SW 1271 (cell line): ENCODE results near the gene SLC52A3.
"Not testable (repeated sequence)": the region's sequence is repeated elsewhere in the genome, so short reads cannot be mapped to it uniquely, and the experiment has no call there.

Experiments
- DNase-seq, 2 experiments: peaks; one replicate each; lab custom pipeline; 2025; lab: John Stamatoyannopoulos, UW

The SLC52A3 gene

DNA sequence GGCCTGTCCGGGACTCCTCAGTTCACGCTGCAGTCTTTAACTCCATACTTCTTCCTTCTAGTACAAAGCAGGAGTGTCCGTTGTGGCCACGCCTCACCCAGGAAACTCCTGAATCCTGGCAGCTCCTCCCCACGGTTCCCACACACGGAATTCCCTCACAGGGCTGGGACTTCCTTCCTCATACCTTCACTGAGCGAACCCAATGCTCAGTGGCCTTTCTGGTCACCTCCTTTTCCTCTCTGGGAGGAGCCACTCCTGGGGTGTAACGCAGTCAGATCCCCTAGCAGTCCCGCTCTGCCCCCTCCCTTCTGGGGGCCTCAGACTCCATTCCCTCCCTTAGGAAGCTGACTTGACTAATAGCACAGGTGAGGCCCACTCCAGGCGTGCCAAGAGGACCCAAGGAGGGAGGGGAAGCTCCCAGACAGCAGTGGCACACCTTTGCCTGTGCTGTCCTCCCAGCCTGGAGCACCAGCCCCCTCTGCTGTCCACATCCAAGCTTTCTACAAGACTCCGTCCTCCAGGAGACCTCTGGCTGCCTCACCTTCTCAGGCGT lies at the start of gene SLC52A3:
TSS of gene SLC52A3 (minus strand) at position 75 of the 553 bp plus-strand sequence. CDS start 2,726 bp downstream, outside the sequence.
- peak in 1 of 2 experiments; percentile 16 for DNase-seq

GRCh38 chr20:815914-816606 lies 47.8 kb upstream of the SLC52A3 start:
- DNase-seq: peak in 1 of 2 experiments; percentile 78

DNA sequence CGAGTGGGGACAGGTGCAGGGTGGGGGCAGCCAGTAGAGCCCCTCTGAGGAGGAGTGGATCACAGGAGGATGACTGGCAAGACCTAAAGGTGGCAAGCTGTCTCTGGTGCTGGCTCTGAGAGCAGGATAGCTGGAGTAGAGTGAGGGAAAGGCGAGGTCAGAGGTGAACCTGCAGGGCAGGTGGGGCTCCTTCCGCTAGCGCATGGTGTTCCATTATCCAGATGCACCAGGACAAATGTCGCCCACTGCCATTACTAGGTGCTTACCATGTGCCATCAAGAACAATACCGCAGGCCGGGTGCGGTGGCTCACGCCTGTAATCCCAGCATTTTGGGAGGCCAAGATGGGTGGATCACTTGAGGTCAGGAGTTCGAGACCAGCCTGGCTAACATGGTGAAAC lies 46.9 kb upstream of the SLC52A3 start:
- DNase-seq: no peak

DNA sequence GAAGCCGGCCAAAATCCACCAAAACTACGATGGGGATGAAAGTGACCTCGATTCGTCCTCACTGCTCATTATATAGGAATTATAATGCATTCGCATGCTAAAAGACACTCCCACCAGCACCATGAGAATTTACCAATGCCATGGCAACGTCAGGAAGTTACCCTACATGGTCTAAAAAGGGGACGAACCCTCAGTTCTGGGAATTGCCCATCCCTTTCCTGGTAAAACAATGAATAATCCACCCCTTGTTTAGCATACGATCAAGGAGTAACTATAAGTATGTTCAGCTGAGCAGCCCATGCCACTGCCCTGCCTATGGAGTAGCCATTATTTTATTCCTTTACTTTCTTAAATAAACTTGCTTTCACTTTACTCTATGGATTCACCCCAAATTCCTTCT lies 45.1 kb upstream of the SLC52A3 start:
- DNase-seq: no peak

DNA sequence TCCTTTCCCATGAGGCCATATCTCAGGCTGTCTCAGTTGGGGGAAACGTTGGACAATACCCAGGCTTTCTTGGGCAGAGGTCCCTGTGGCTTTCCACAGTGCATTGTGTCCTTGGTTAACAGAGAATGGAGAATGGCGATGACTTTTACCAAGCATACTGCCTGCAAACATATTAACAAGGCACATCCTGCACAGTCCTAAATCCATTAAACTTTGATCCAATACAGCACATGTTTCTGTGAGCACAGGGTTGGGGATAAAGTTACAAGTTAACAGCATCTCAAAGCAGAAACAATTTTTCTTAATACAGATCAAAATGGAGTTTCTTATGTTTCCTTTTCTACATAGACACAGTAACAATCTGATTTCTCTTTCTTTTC lies 44.1 kb upstream of the SLC52A3 start:
- not testable (repeated sequence) for DNase-seq

GRCh38 chr20:811776-812434 lies 43.6 kb upstream of the SLC52A3 start:
- DNase-seq: not testable (repeated sequence)

- peak in 1 of 2 experiments; percentile 34 for DNase-seq
These were observed 37.4 kb upstream of the SLC52A3 start for GRCh38 chr20:805713-806112.

- DNase-seq: no peak
These were observed 33.4 kb upstream of the SLC52A3 start for GRCh38 chr20:801678-802077.

- not testable (repeated sequence) for DNase-seq
These were observed 31.7 kb upstream of the SLC52A3 start for GRCh38 chr20:800026-800425.

- DNase-seq: not testable (repeated sequence)
These were observed 30.4 kb upstream of the SLC52A3 start for GRCh38 chr20:798746-799145.

- no peak for DNase-seq
These were observed 28.6 kb upstream of the SLC52A3 start for GRCh38 chr20:796921-797320.

- DNase-seq: no peak
These were observed 23.9 kb upstream of the SLC52A3 start for GRCh38 chr20:792248-792647.

GRCh38 chr20:791056-791455 lies 22.8 kb upstream of the SLC52A3 start:
- no peak for DNase-seq

DNA sequence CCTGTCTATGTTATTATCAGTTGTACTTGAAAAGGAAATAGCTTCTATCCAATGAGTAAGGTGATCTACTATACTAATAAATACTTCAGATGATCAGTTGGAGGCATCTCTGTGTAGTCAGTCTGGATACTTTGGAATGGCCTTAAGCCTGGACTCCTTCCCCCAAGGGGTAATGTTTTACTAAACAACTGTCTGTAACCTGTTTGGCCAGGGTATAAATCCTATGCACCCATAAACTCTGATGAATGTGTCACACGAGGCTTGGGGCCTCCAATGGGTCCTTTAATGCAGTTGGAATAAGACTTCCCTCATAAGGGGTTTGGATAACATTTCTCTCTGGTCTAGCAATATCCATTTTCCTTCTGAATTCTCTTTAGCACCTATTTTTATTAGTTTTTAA lies 19.5 kb upstream of the SLC52A3 start:
- no peak for DNase-seq

DNA sequence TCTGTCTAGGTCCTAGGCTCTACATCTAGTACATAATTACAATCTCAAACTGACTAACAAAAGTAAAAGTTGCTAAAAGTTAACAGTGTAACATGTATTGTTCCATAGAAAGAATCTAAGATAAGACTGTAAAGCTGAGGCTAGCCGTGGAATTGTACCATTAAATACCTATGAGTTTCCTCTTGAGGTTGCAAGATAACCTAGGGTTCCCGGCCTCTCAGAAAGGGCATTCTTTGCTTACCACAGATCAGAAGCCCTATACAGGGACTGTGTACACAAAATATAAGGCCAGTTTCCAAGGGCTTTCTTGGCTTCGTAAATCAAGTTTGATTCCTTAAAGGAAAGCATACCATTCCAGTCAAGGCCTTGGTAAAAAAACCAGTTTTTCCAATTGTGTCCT lies 11.5 kb upstream of the SLC52A3 start:
- DNase-seq: no peak

DNA sequence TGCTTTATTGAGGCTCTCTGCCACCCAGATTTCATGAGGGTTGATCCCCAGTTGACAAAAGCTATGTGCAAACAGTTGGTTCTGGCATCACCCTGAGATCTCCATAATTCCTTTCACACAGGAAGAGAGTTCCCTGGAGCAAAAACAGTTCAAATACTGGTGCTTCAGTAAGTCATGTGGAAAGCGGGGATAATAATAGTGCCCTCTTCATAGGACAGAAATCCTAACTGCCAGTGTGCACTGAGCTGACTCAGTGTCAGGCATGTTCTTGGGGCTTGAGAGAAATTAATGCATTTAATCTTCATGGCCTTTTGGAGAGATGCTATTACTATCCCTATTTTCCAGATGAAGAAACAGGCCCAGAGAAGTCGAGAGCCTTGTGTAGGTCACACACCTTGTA lies 7.9 kb upstream of the SLC52A3 start:
- DNase-seq: no peak

DNA sequence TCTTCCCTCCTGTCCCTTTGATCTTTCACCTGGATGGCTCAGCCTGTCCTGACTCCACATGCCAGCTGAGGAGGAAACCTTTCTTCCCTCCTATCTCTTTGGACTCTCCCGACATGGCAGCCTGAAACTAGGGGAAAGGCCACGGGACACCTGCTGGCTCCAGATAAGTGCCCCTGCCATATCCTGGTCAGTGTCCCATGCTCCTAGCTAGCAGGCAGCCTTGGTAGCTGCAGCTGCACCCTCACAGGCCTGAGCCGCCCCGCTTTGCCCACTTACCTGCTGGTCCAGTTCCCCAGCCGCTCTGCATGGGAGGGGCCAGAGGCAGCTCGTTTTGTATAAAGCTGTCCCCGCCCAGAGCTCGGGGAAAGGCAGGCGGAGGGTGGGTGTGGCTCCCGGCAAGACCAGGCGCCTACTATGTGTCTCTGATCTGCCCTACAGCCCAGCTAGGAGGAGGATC lies 7.4 kb upstream of the SLC52A3 start:
- no peak for DNase-seq

DNA sequence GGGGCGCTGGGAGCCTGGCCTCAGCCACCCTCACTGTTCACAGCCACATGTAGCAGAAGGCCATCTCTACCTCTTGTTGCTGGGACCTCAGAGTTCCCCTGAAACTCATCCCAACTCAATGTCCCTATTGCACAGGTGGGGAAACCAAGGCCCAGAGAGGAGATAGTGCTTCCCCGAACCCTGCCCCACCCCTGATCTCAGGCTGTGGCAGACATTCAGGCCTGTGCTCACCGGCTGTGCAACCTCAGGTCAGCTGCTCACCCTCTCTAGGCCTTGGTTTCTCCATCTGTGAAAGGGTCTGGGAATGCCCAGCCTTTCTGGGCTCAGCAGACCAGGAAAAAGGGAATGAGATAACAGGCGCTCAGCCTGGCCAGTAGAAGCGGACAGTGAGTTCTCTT lies 6.4 kb upstream of the SLC52A3 start:
- no peak for DNase-seq

DNA sequence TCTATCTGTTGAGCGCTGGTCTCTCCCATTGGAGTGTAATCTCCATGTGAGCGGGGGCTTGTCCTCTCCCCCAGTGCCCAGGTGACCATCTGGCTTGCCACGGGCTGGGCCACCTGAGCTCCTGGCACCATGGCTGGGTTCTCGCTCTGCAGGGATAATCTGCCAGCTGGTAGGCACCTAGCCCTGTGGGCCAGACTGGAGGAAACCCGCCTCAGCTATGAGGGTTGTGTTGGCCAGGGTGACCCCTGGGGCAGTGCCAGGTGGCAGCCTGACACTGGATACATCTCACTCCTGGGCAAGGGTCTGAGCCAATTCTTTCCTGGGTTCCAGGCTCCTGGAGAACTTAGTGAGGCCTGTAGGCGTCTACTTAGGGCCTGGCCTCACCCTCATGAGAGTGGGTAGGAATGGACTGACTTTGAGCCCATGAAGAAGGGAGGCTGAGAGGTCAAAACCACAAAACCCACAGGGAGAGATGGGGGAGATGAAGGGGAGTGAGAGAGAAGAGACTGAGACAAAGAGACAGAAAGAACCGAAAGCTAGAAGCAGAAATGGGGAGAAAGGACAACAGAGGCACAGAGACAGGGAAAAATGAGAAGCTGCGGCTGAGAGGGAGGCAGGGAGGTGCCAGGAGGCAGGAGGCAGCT lies 5.8 kb upstream of the SLC52A3 start:
- no peak for DNase-seq

GRCh38 chr20:772806-773205 lies 4.5 kb upstream of the SLC52A3 start:
- DNase-seq: no peak

- no peak for DNase-seq
These were observed 3.6 kb upstream of the SLC52A3 start for GRCh38 chr20:771741-772464.

GRCh38 chr20:770691-771090 lies 2.4 kb upstream of the SLC52A3 start:
- no peak for DNase-seq
